Endometrial microvascular endothelial cells (primary cell): ENCODE measurements around the gene IFNA6. TPM values are rescaled to one million over a fixed set of nuclear protein-coding genes. Genes with fewer than 3 reads are reported as not detected.

Experiments
- in situ Hi-C: cut with HindIII; loops from 2 replicates; pipeline ENCODE4 v1.10.0; 2017; ENCODE audit warnings: low sequenced_read_pairs, low pct_unique_long_range_greater_than_20kb; ENCODE audit errors: inconsistent ontology term
- total RNA-seq: library from RNA; depleted of rRNA; stranded (reverse); fragments of >200 nt; gene quantifications from one replicate; pipeline ENCODE4 v1.2.3, GENCODE V29; 2015; ENCODE audit errors: inconsistent ontology term

Gene IFNA6
- total RNA-seq, 1 donor from 2014 or later = not detected

- in situ Hi-C loops = loop anchor here (25.0 kb wide), 1 partner anchor 477 kb away; the partner anchor contains the start of gene MTAP
Observed at GRCh38 chr9:21334701-21335632, 15.7 kb downstream of the IFNA6 start, which contains the start of gene KLHL9. TSS of gene KLHL9 (minus strand) at chr9:21335404. CDS start at chr9:21334859, 545 bp downstream.

GRCh38 chr9:21333226-21333625 lies 17.5 kb downstream of the IFNA6 start:
- in situ Hi-C loops = loop anchor here (25.0 kb wide), 1 partner anchor 479 kb away; the partner anchor contains the start of gene MTAP

- in situ Hi-C loops = loop anchor here (25.0 kb wide), 1 partner anchor 480 kb away; the partner anchor contains the start of gene MTAP
Observed at GRCh38 chr9:21331676-21332402, 18.8 kb downstream of the IFNA6 start.

- in situ Hi-C loops = loop anchor here (25.0 kb wide), 1 partner anchor 486 kb away; the partner anchor contains the start of gene MTAP
Observed at GRCh38 chr9:21326526-21327139, 24.1 kb downstream of the IFNA6 start.

GRCh38 chr9:21324047-21324446 lies 26.6 kb downstream of the IFNA6 start:
- in situ Hi-C loops = no loop called here

GRCh38 chr9:21322911-21323461 lies 27.7 kb downstream of the IFNA6 start:
- in situ Hi-C loops = no loop called here

GRCh38 chr9:21320465-21320864 lies 30.2 kb downstream of the IFNA6 start:
- in situ Hi-C loops = no loop called here

- in situ Hi-C loops = no loop called here
Observed at GRCh38 chr9:21317956-21318923, 32.4 kb downstream of the IFNA6 start.

GRCh38 chr9:21316860-21317259 lies 33.8 kb downstream of the IFNA6 start:
- in situ Hi-C loops = no loop called here

GRCh38 chr9:21316032-21316842 lies 34.5 kb downstream of the IFNA6 start:
- in situ Hi-C loops = no loop called here

GRCh38 chr9:21314152-21314551 lies 36.5 kb downstream of the IFNA6 start:
- in situ Hi-C loops = no loop called here

GRCh38 chr9:21311889-21312288 lies 38.8 kb downstream of the IFNA6 start:
- in situ Hi-C loops = no loop called here

GRCh38 chr9:21305213-21305612 lies 45.5 kb downstream of the IFNA6 start, which contains the start of gene IFNA5:
TSS of gene IFNA5 (minus strand) at chr9:21305313. CDS start at chr9:21305256, 57 bp downstream.
- in situ Hi-C loops = no loop called here
